HG03103 (cell line): ENCODE results near the gene RAB31.

Experiments used
- ATAC-seq: cut with Tn5 transposase; IDR thresholded peaks from one replicate; pipeline ENCODE4 v1.9.1; 2021; ENCODE audit warnings: low read depth; ENCODE audit not compliant: unreplicated experiment

The RAB31 gene

DNA sequence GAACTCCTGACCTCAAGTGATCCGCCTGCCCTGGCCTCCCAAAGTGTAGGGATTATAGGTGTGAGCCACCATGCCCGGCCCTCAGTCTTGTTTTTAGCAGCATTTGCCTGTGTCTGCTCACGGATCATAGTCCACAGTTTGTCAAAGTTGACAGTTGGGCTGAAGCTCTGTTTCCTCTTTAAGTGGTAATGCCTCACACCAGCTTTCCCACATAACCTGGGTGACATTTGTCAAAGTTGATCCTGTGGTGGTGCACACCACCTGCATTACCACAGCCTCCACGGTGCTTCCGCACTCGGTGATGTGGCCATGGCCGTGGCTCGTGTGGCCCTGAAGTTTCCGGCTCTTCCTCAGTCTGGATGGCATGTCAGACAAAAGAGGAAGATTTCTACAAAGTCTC, 27.1 kb downstream of the RAB31 start:
- no peak for ATAC-seq

DNA sequence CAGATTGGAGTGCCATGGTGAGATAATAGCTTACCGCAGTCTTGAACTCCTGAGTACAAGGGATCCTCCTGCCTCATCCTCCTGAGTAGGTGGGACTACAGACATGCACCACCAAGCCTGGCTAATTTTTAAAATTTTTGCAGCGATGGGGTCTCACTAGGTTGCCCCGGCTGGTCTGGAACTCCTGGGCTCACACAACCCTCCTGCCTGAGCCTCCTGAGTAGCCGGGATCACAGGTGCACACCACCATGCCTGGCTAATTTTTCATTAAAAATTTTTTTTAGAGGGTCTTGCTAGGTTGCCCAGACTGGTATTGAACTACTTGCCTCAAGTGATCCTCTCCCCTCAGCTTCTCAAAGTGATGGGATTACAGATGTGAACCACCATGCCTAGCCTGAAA, 27.8 kb downstream of the RAB31 start:
- ATAC-seq, result no peak

GRCh38 chr18:9736286-9736835, 28.3 kb downstream of the RAB31 start:
- ATAC-seq, result no peak

DNA sequence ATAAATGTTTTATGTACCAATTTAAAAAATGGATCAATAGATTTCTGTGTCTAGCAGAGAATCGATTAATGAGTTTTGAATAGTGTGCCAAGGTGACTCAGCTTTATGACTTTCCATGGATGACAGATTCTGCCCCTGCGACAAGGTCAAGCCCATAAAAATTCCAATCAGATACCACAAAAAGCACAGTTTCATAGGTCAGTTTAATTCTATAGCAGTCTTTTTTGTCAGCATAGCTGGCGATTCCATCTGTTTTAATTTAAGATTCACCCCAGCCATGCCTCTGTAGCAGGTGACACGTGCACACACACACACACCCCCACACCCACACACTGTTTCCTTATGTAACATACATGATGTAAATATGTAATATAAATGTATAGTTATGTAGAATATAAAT, 28.9 kb downstream of the RAB31 start:
- ATAC-seq, result no peak

GRCh38 chr18:9737472-9738121, 29.5 kb downstream of the RAB31 start:
- no peak for ATAC-seq

GRCh38 chr18:9738266-9738969, 30.3 kb downstream of the RAB31 start:
- ATAC-seq, result no peak

GRCh38 chr18:9739516-9739915, 31.4 kb downstream of the RAB31 start:
- no peak for ATAC-seq

DNA sequence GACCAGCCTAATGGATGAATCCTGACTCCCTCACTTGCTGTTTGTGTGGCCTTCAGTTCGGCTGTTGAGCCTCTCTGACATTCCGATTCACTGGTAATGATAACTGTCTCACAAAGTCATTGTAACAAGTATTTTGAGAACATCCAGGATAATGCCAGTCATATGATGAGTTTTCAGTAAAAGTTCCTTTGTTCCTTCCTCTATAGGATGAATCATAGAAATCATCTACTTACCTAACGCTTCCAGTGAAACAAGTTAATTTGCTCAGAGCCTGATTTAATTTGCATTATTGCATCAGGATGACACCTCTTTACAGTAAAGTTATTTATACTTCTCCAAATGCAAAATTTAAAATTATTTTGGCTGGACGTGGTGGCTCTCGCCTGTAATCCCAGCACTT, 32.0 kb downstream of the RAB31 start:
- no peak for ATAC-seq

DNA sequence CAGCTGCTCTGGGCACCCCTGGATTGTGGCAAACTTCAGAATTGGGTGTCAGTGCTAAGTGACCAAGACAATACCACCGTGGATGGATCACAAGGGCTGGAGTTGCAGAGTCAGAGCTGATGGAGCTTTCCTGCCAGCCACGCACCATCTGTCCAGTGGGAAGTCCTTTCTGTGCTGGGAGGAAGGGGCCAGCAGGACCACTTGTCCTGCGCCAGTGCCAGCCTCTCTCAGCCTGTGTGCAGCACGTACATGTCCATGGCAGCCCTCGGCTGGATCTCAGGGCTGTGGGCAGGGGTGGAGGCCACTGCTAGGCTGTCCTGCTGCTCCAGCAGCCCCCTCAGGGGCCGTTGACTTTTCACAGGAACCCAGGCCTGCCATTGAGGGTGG, 33.3 kb downstream of the RAB31 start:
- no peak for ATAC-seq

- ATAC-seq, result no peak
Observed at GRCh38 chr18:9741793-9742523, 33.9 kb downstream of the RAB31 start.

DNA sequence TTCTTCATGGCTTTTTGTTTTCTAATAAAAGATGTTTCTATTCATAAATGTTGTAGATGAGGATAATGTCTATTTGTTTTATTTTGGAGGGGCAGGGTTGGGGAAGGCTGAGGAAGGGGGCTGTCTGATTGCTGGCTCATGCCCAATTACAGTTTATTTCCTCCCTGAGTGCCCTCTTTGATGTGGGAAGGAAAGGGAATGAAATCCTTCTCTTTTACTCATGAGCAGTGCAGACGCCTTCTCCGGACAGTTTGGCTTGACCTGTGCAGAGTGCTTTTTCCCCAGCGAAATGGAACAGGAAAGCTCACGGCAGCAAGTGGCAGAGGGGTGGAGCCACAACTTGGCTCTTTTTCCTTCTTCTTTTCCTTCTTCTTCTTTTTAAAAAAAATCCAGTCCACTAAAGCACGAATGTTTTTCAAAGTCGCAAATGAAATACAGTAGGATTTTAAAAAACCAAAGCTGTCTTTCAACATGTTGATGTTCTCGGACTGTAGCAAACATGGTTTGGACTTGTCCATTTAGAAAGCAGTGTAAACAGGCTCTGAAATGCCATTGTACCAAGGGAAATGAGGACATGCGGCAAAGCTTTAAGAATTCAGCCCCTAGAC, 34.5 kb downstream of the RAB31 start:
- ATAC-seq, result no peak

DNA sequence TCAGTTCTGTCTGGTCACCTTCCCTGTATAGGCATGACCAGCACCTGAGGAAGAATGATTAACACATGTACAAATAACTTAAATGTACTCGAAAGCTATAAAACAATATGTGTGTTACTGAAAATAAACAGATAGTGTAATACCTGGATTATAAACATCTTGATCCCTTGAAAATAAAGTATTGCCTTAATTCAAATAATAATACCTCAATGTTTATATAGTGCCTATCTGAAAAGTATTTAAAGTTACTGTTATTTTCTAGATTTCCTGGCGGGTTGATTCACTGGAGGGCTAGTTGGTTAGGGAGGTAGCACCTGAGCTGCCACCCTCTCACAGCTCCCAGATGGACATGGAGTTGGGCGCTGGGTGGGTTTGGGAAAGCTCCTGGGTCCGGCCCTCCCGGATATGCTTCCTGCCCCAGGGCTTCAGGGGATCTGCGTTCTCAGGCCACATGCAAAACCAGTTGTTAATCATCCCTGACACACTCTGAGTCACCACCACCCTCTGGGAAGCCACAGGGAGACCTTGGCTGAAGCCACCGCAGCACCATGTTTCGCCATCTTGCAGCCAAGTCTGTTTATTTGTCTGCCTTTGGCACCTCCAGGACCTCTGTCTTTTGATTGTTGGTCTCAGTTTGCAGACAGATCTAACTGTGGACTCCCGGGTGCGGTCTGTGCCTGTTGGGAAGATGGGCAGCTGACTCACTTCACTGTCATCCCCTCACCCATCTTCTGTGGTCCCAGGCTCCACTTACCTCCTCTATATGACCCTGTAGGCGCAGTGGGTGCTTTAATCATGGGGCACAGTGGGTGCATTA, 35.3 kb downstream of the RAB31 start:
- no peak for ATAC-seq

DNA sequence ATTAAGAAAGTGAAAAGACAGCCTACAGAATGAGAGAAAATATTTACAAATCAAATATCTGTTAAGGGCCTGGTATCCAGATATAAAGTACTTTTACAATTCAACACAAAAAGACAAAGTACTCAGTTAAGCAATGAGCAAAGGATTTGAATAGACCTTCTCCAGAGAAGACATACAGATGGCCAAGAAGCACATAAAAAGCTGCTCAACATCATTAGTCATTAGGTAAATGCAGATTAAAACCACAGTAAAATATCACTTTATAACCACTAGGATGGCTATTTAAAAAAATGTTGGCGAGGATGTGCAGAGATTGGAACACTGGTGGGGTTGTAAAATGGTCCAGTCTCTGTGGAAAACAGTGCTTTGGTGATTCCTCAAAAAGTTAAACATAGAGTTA, 38.9 kb downstream of the RAB31 start:
- no peak for ATAC-seq

- ATAC-seq, result no peak
Observed at GRCh38 chr18:9749611-9750010, 41.5 kb downstream of the RAB31 start.

DNA sequence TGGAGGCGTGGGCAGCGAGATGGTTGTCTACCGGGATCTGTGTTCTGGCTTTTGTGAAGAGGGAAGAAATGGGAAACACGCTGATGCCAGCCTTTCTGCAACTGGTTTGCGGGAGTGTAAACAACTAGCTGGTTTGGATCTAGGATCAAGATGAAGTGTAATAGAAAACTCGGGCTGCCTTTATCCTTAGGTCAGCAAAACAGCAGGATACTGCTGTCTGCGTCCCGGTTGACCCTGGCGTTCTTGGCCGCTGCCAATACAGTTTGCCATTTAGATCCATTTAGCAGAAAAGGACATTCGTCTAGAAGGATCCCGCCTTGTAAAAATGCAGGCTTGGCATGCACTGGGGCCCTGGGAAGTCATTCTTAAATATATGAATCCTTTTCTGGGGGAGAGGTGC, 42.0 kb downstream of the RAB31 start:
- ATAC-seq, result no peak

DNA sequence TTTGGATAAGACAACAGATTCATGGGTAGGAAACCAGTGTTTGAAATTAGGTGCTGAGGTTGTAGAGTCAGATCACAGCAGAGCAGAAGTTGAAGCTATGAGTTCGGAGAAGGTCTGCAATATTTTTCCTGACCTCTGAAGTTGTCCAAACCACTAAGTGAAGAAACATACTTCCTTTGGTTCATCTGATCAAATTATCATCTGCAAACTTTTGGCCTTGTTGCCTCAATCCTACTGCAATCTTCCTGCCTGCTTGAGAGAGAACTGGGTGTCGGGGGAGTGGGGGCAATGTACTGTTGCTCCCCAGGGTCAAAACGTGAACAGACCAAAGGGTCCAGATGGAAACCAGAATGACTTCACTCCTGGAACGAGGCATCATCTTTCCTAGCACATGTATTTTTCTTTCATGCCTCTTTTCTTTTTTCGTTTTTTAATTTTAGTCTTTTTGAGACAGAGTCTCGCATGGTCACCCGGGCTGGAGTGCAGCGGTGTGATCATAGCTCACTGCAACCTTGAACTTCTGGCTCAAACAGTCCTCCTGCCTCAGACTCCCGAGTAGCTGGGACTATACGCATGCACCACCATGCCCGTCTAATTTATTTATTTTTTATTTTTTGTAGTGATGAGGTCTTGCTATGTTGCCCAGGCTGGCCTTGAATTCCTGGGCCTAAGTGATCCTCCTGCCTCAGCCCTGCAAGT, 42.7 kb downstream of the RAB31 start:
- ATAC-seq, result no peak

GRCh38 chr18:9751371-9752031, 43.4 kb downstream of the RAB31 start:
- ATAC-seq, result no peak

DNA sequence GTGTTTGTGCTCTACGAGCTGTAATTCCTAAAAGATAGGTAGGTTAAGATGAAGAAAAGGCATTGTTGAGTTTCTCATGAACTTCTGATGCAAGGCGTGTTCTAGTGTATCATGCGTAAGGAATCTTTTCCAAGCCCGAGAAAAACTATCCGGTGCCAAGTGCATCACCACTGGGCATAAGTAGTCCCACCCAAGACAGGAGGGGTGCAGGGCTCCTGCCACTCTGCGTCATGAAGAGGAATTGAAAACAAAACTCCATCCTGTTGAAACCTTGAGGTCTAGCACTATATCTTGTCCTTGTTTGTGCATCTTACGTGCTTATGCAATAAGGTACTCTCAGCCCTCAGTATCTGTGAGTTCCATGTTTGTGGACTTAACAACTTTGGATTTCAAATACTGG, 45.7 kb downstream of the RAB31 start:
- no peak for ATAC-seq

DNA sequence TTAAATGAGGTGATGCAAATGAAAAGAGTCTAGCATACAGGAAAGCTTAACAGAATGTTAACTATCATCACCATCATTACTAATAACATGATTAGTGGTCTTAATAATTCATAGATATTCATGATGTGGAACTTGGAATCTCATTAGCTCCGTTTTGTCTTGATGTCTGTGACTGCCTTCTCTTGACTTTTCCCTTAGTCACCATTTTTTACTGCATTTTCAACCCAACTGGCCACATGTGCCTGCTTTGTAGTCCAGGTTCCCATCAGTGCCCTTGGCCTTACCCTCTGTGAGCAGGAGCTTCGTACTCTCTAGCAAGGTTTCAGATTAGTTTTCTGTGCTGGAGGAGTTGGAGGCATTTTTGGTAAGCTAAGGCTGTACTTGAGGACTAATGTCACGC, 47.0 kb downstream of the RAB31 start:
- no peak for ATAC-seq
